B cell (primary cell): Measurements from ENCODE around the gene ABI2. TPM values are rescaled to one million over a fixed set of nuclear protein-coding genes. Genes with fewer than 3 reads are reported as not detected.

Source experiments
- ATAC-seq: fragments of 200-7000 bp; cut with Tn5 transposase; one replicate; pipeline ENCODE4 v1.10.0; 2021; ENCODE audit warnings: low read depth, mild to moderate bottlenecking, moderate number of reproducible peaks, moderate library complexity
- CTCF ChIA-PET: fragments of 350-600 bp; sonication (Branson Sonifier 250); formaldehyde crosslinking; loops from one replicate; lab custom pipeline; 2021; ENCODE audit warnings: antibody characterized with exemption, inconsistent platforms; lab: Charles Lee
- POLR2A ChIA-PET: fragments of 350-600 bp; sonication (Branson Sonifier 250); formaldehyde crosslinking; loops from one replicate; lab custom pipeline; 2021; ENCODE audit warnings: antibody characterized with exemption; lab: Charles Lee
- DNase-seq: peaks from one replicate; pipeline ENCODE4 v3.0.0; 2013
- H2AFZ ChIP-seq: 2 replicates; pipeline ENCODE4 v1.6.1; 2012; ENCODE audit warnings: mild to moderate bottlenecking, low read depth, low read length; ENCODE audit not compliant: insufficient read depth, poor library complexity, severe bottlenecking
- H3K27ac ChIP-seq, 2 donors: 1 replicate in 1 of 2; 2 replicates in 1 of 2; pipeline ENCODE4 v1.5.1; 2012 to 2013; ENCODE audit warnings: low read length in 2 of 2, mild to moderate bottlenecking in 2 of 2, moderate library complexity in 1 of 2
- H3K27me3 ChIP-seq, 4 experiments: fragments of 200-600 bp in 1 of 4; sonication (generic) in 1 of 4; replicated peaks in 1 of 4; 1 replicate in 2 of 4; 2 replicates in 2 of 4; pipeline versions ENCODE4 v1.6.1 to v1.7.0; 2013 to 2016; ENCODE audit warnings: low read length in 3 of 4, mild to moderate bottlenecking in 2 of 4, mixed read lengths in 1 of 4, moderate library complexity in 1 of 4; ENCODE audit not compliant: insufficient read depth in 4 of 4, control insufficient read depth in 3 of 4; ENCODE audit errors: control extremely low read depth in 1 of 4
- H3K36me3 ChIP-seq, 2 experiments: replicated peaks in 1 of 2; 1 replicate in 1 of 2; 2 replicates in 1 of 2; pipeline versions ENCODE4 v1.6.1 to v1.7.1; 2013; ENCODE audit warnings: low read length in 1 of 2; ENCODE audit not compliant: insufficient read depth in 2 of 2, control insufficient read depth in 1 of 2; ENCODE audit errors: control extremely low read depth in 1 of 2, extremely low read depth in 1 of 2
- H3K4me1 ChIP-seq, 2 donors: fragments of 200-600 bp in 1 of 2; sonication (generic) in 1 of 2; 1 replicate in 1 of 2; 2 replicates in 1 of 2; pipeline versions ENCODE4 v1.5.1 to v1.6.1; 2013 to 2017; ENCODE audit warnings: low read length in 2 of 2; ENCODE audit not compliant: control insufficient read depth in 2 of 2, insufficient read depth in 2 of 2
- H3K4me2 ChIP-seq: replicated peaks from 2 replicates; pipeline ENCODE3; 2012; ENCODE audit warnings: mild to moderate bottlenecking, low read depth, low read length; ENCODE audit not compliant: poor library complexity, severe bottlenecking
- H3K4me3 ChIP-seq, 5 experiments: fragments of 200-600 bp in 1 of 5; sonication (generic) in 1 of 5; 1 replicate in 3 of 5; 2 replicates in 2 of 5; pipeline versions ENCODE4 v1.5.1 to v1.7.0; 2011 to 2016; ENCODE audit warnings: low read length in 4 of 5, mild to moderate bottlenecking in 4 of 5, low read depth in 2 of 5, control low read depth in 1 of 5, moderate library complexity in 1 of 5; ENCODE audit not compliant: insufficient read depth in 1 of 5; ENCODE audit errors: control extremely low read depth in 1 of 5, extremely low read depth in 1 of 5
- H3K79me2 ChIP-seq: fragments of 200-600 bp; sonication (generic); one replicate; pipeline ENCODE4 v1.6.0; 2016; ENCODE audit warnings: low read length; ENCODE audit not compliant: control insufficient read depth, insufficient read depth
- H3K9ac ChIP-seq: fragments of 200-600 bp; sonication (generic); 2 replicates; pipeline ENCODE4 v1.6.1; 2017; ENCODE audit warnings: mild to moderate bottlenecking, low read length, moderate library complexity
- H3K9me3 ChIP-seq, 3 donors: one replicate each; pipeline versions ENCODE4 v1.6.1 to v1.7.1; 2013; ENCODE audit warnings: low read length in 2 of 3; ENCODE audit not compliant: control insufficient read depth in 2 of 3, insufficient read depth in 1 of 3; ENCODE audit errors: control extremely low read depth in 1 of 3
- H4K20me1 ChIP-seq: 2 replicates; pipeline ENCODE4 v1.6.0; 2012; ENCODE audit warnings: mild to moderate bottlenecking, low read length; ENCODE audit not compliant: insufficient read depth, control insufficient read depth, poor library complexity, severe bottlenecking
- H3K27ac Mint-ChIP-seq: one replicate; pipeline ENCODE4 v1.8.0; 2021; ENCODE audit warnings: mixed read lengths
- H3K27me3 Mint-ChIP-seq: one replicate; pipeline ENCODE4 v1.8.0; 2021; ENCODE audit warnings: mixed read lengths
- H3K4me1 Mint-ChIP-seq: one replicate; pipeline ENCODE4 v1.8.0; 2021; ENCODE audit warnings: mixed read lengths
- H3K4me3 Mint-ChIP-seq: one replicate; pipeline ENCODE4 v1.8.0; 2021; ENCODE audit warnings: mixed read lengths
- H3K9me3 Mint-ChIP-seq: one replicate; pipeline ENCODE4 v1.8.0; 2022; ENCODE audit warnings: mixed read lengths; ENCODE audit not compliant: insufficient read depth
- EZH2 ChIP-seq: IDR thresholded peaks from 2 replicates; pipeline ENCODE4 v1.6.1; 2012; ENCODE audit warnings: borderline replicate concordance, low read depth, mild to moderate bottlenecking, moderate library complexity, low read length; ENCODE audit not compliant: insufficient read depth, poor library complexity, severe bottlenecking
- WGBS: methylation state at CpG from one replicate; pipeline ENCODE4 v1.1.5; 2013; ENCODE audit warnings: missing lambda C conversion rate; ENCODE audit not compliant: insufficient coverage; 5-methylcytosine and 5-hydroxymethylcytosine counted together
- intact Hi-C: fragments of 100-400 bp; cut with micrococcal nuclease; formaldehyde crosslinking; loops from one replicate; pipeline ENCODE4 v1.10.0; 2022
- polyA plus RNA-seq: library from polyadenylated mRNA; depleted of rRNA; stranded (reverse); fragments of >200 nt; gene quantifications from 2 replicates; pipeline ENCODE4 v1.2.3, GENCODE V29; 2012
- total RNA-seq, 2 donors: library from RNA; stranded (reverse); fragments of 120-200 nt in 1 of 2; gene quantifications; 1 replicate in 1 of 2; 2 replicates in 1 of 2; pipeline versions ENCODE4 v1.2.3 to v1.2.4, GENCODE V29; 2013 to 2022
- TF ChIP-seq, protein P1 (sequence below): fragments of 200-600 bp; IDR thresholded peaks from one replicate; pipeline ENCODE4 v1.8.0; 2022; ENCODE audit warnings: antibody characterized with exemption, mild to moderate bottlenecking

ABI2 gene
- total and polyA plus RNA-seq, 2 donors (not counting 1 experiment from before 2014, with no cell fraction given) = 6.8 to 32.7 TPM

DNA sequence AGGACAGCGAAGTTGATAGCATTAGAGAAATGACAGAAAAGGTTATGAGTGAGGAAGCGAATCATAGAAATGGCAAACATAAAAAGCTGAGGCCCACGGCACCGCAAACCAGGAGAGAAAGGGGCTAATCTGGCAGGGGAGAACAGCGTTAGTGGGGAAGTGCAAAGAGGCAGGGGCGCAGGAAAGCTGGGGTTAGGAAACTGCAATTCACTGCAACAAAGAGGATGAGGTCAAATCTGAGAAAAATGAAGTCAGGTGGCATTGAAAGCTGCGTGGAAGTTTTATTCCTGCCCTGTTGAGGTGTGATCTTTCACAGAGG, 653 bp upstream of the ABI2 start:
- no peak for TF ChIP-seq EZH2
- TF ChIP-seq, protein P1, sequence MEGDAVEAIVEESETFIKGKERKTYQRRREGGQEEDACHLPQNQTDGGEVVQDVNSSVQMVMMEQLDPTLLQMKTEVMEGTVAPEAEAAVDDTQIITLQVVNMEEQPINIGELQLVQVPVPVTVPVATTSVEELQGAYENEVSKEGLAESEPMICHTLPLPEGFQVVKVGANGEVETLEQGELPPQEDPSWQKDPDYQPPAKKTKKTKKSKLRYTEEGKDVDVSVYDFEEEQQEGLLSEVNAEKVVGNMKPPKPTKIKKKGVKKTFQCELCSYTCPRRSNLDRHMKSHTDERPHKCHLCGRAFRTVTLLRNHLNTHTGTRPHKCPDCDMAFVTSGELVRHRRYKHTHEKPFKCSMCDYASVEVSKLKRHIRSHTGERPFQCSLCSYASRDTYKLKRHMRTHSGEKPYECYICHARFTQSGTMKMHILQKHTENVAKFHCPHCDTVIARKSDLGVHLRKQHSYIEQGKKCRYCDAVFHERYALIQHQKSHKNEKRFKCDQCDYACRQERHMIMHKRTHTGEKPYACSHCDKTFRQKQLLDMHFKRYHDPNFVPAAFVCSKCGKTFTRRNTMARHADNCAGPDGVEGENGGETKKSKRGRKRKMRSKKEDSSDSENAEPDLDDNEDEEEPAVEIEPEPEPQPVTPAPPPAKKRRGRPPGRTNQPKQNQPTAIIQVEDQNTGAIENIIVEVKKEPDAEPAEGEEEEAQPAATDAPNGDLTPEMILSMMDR = no peak
- peaks cover 23% of the 10 kb centered on the region for H3K4me1 Mint-ChIP-seq
- peak overlapping the region; percentile 91 for H3K4me3 Mint-ChIP-seq
- Histone ChIP-seq H3K4me1 (peaks cover 8 to 14% of the 10 kb centered on the region in 2 donors), H3K36me3 (no peaks in the 10 kb centered on the region), H3K27me3 (no peaks in the 10 kb centered on the region), H4K20me1 (no peaks in the 10 kb centered on the region), H2AFZ (peak overlapping the region; percentile 87), H3K27ac (peak overlapping the region in 1 of 2 donors; percentile 63), H3K9me3 (no peaks in the 10 kb centered on the region), H3K4me2 (peak overlapping the region; percentile 89), H3K79me2 (peaks cover 25% of the 10 kb centered on the region), H3K9ac (peak overlapping the region; percentile 95), H3K4me3 (peak overlapping the region; percentile 25 to 84 (median 78))
- ATAC-seq (peak; percentile 3), DNase-seq (no peak)
- H3K9me3 Mint-ChIP-seq = no peaks in the 10 kb centered on the region
- ChIA-PET CTCF (no interaction called here), POLR2A (interaction anchor here (1.4 kb wide), 1 partner anchor 88 kb away, joined by 3 read pairs; the partner anchor contains the start of gene CYP20A1)
- 20% methylated on average over 7 of the region's 7 CpGs for WGBS
- H3K27me3 Mint-ChIP-seq = no peaks in the 10 kb centered on the region
- intact Hi-C loops = loop anchor here (10.0 kb wide), 1 partner anchor 313 kb away; the partner anchor contains the start of gene NBEAL1
- peak overlapping the region; percentile 90 for H3K27ac Mint-ChIP-seq

DNA sequence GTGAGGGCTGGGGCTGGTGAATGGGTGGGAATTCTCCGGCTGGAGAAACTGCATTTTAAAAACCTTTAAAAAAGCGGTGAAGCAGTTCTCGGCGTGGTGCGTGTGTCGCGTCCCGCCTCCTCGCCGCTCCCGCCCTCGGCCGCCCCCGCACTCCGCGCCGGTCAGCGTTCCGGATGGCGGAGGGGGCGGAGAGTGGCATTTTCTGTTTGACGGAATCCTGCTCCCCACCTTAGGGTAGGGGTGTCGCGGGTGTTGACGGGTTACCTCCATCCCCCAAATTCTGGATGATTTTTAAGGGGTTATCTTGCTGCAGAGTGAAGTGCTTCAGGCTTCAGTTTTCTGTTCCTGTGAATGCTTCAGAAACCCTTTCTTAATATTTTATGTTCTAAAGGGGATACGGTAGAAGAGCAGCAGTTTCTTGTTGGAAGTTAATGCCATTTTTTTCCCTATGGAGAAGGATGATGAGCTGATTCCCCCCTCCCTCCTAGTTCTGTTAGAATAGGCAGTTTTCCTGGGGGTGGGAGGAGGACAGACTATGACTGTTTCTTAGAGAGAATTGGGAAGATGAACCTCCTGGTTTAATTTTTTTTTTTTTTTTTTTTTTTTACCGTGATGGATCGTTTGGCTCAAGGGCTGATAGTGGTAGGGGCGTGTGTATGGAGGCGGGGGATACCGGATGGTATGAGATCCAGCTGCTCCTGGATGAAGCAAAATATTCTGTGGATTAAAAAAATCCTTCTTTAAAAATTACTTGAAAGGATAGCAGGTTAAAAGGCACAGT, 756 bp downstream of the ABI2 start:
- Histone ChIP-seq H3K4me3 (peak overlapping the region; percentile 70 to 84 (median 78)), H3K9ac (peak overlapping the region; percentile 95), H3K4me1 (peaks cover 8 to 14% of the 10 kb centered on the region in 2 donors), H4K20me1 (no peaks in the 10 kb centered on the region), H2AFZ (peak overlapping the region; percentile 87), H3K27ac (peak overlapping the region in 1 of 2 donors; percentile 63), H3K4me2 (peak overlapping the region; percentile 89), H3K79me2 (peaks cover 25% of the 10 kb centered on the region), H3K27me3 (no peaks in the 10 kb centered on the region), H3K9me3 (no peaks in the 10 kb centered on the region), H3K36me3 (no peaks in the 10 kb centered on the region)
- ChIA-PET CTCF (interaction anchor here (0.6 to 0.9 kb wide), 4 partner anchors 9 to 893 kb away, joined by 3 to 4 read pairs (median 3); partner anchors contain the start of gene WDR12), POLR2A (interaction anchor here (1.4 kb wide), 1 partner anchor 90 kb away, joined by 3 read pairs; the partner anchor contains the start of gene CYP20A1)
- DNase-seq (peak; percentile 52), ATAC-seq (peak; percentile 51)
- Mint-ChIP-seq H3K4me1 (peaks cover 23% of the 10 kb centered on the region), H3K9me3 (no peaks in the 10 kb centered on the region), H3K27me3 (no peaks in the 10 kb centered on the region), H3K27ac (no peak overlapping the region), H3K4me3 (peak overlapping the region; percentile 89)
- intact Hi-C loops = loop anchor here (2.0 to 10.0 kb wide), 2 partner anchors 90 to 314 kb away; partner anchors contain the start of genes CYP20A1 and NBEAL1
- TF ChIP-seq, protein P1 = no peak
- TF ChIP-seq EZH2 = no peak
- WGBS = 2% methylated on average over 23 of the region's 31 CpGs
